IgD-negative memory B cell (primary cell): ENCODE measurements around the gene PIGV. TPM values are rescaled to one million over a fixed set of nuclear protein-coding genes. Genes with fewer than 3 reads are reported as not detected.

Experiments used
- H3K27ac Mint-ChIP-seq, 3 donors: one replicate each; pipeline ENCODE4 v1.8.0; 2020 to 2022; ENCODE audit warnings: mild to moderate bottlenecking in 3 of 3, mixed read lengths in 3 of 3, moderate library complexity in 1 of 3
- H3K27me3 Mint-ChIP-seq: one replicate; pipeline ENCODE4 v1.8.0; 2021; ENCODE audit warnings: mixed read lengths
- H3K36me3 Mint-ChIP-seq: one replicate; pipeline ENCODE4 v1.8.0; 2020; ENCODE audit warnings: mild to moderate bottlenecking, mixed read lengths
- H3K4me1 Mint-ChIP-seq, 3 donors: one replicate each; pipeline ENCODE4 v1.8.0; 2020 to 2022; ENCODE audit warnings: mixed read lengths in 3 of 3, mild to moderate bottlenecking in 1 of 3
- H3K4me3 Mint-ChIP-seq, 4 donors: one replicate each; pipeline ENCODE4 v1.8.0; 2020 to 2022; ENCODE audit warnings: mild to moderate bottlenecking in 4 of 4, mixed read lengths in 4 of 4, moderate library complexity in 3 of 4
- H3K9me3 Mint-ChIP-seq, 3 donors: one replicate each; pipeline ENCODE4 v1.8.0; 2020 to 2021; ENCODE audit warnings: mixed read lengths in 3 of 3, mild to moderate bottlenecking in 1 of 3
- polyA plus RNA-seq: library from polyadenylated mRNA; unstranded; fragments of 300-500 nt; fragmentation: Illumina TruSeq; gene quantifications from one replicate; pipeline ENCODE4 v1.2.3, GENCODE V29; 2021

PIGV gene
- polyA plus RNA-seq, 1 donor from 2014 or later: 10.6 TPM

DNA sequence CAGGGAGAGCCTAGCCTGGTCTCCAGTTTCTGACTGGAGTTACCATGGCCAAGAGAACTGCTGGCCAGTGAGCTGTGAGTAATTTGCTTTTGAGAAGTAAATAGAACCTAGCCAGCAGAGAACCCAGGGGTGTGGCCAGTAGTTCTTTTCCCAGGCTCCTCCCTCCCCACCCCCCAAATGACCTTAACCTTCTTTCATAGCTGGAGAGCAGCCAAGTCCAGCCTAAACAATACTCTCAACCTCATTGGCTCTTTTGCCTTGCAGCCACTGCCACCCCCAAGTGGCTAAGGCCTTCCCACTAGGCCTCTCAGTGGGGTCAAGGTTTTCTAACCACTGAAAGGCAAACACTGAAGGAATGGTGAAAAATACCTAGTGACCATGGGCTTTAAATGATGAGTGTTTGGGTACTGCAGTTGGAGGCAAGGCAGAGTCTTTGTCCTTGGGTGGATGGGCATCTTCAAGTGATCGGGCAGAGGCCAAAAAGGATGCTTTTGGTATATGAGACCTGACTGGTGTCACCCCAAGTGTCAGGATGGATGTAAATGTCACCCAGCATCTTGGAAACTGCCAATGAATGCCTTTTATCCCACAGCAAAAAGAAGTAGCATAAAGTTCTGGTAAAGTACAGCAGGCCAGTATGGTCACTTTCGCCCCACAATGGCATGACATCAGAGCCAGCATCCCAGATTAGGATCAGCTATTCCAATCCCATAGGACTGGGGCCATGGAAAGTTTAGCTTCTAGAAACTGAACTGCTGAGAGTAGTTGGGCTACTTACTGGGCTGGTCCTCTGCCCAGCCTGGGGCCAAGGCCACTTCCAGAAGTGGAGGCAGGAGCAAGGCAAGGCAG, 3.5 kb upstream of the PIGV start:
- H3K27me3 Mint-ChIP-seq: peaks cover 1% of the 10 kb centered on the region
- H3K4me1 Mint-ChIP-seq: peaks cover 24 to 56% (median 46%) of the 10 kb centered on the region in 3 donors
- peak overlapping the region in 1 of 4 donors; percentile 94 for H3K4me3 Mint-ChIP-seq
- H3K9me3 Mint-ChIP-seq: no peaks in the 10 kb centered on the region
- peaks cover 2% of the 10 kb centered on the region for H3K36me3 Mint-ChIP-seq
- H3K27ac Mint-ChIP-seq: peak overlapping the region in 1 of 3 donors; percentile 94

DNA sequence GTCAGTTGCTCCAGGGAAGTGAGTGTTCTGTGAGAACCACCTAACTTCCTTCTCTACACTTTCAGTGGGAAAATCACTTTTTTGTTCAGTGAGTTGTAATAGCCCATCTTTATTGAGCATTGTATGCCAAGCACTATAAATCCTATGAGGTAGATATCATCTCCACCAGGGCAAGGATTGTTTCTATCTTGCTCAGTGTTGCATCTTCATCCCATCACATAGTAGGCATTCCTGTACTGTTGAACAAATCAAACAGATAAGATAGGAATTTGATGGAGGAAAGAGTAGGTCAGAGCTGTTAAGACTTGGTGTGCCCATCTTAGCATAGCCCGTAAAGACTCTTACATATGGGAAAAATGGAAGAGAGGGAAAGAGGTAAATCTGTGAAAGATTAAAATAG, 2.9 kb upstream of the PIGV start:
- Mint-ChIP-seq H3K27ac (peak overlapping the region; percentile 90 to 94 (median 90)), H3K27me3 (peaks cover 1% of the 10 kb centered on the region), H3K4me1 (peaks cover 27 to 59% (median 51%) of the 10 kb centered on the region in 3 donors), H3K36me3 (peaks cover 2% of the 10 kb centered on the region), H3K9me3 (no peaks in the 10 kb centered on the region), H3K4me3 (peak overlapping the region in 1 of 4 donors; percentile 94)

DNA sequence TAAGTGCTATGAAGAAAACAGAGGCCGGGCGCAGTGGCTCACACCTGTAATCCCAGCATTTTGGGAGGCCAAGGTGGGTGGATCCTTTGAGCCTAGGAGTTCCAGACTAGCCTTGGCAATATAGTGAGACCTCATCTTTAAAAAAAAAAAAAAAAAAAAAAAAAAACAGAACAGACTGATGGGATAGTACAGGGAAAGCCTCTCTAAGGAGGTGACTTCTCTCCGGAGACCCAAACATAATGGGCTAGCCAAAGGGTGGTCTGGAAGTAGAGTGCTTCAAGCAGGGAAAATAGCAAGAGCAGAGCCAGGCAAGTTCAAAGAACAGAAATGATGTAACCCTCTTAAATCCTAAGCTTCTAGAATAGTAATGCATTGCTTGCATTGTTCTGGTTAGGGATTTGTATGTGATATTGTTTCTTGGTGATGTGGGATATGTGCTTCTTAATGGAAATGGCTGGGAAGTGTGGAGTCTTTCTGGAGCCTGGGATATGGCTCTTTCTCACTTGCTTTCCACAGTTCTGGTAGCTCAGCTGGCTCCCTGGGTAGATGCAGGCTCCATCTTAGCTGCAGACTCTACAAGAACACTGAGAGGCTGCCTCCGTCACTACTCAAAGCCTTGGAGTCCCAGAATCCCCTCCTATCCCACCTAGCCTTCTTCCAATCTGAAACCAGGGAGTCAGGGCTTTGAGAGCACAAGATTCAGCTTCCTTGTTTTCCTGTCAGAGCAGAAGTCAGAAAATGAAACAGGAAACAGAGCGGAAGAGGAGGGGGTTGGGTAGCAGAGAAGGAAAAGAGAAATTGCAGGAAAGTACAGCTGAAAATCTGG, 1.9 kb upstream of the PIGV start:
- Mint-ChIP-seq H3K4me1 (peaks cover 27 to 60% (median 54%) of the 10 kb centered on the region in 3 donors), H3K36me3 (peaks cover 2% of the 10 kb centered on the region), H3K27ac (peak overlapping the region; percentile 94 to 99 (median 97)), H3K27me3 (peaks cover 1% of the 10 kb centered on the region), H3K9me3 (no peaks in the 10 kb centered on the region), H3K4me3 (peak overlapping the region; percentile 94 to 99 (median 98))

DNA sequence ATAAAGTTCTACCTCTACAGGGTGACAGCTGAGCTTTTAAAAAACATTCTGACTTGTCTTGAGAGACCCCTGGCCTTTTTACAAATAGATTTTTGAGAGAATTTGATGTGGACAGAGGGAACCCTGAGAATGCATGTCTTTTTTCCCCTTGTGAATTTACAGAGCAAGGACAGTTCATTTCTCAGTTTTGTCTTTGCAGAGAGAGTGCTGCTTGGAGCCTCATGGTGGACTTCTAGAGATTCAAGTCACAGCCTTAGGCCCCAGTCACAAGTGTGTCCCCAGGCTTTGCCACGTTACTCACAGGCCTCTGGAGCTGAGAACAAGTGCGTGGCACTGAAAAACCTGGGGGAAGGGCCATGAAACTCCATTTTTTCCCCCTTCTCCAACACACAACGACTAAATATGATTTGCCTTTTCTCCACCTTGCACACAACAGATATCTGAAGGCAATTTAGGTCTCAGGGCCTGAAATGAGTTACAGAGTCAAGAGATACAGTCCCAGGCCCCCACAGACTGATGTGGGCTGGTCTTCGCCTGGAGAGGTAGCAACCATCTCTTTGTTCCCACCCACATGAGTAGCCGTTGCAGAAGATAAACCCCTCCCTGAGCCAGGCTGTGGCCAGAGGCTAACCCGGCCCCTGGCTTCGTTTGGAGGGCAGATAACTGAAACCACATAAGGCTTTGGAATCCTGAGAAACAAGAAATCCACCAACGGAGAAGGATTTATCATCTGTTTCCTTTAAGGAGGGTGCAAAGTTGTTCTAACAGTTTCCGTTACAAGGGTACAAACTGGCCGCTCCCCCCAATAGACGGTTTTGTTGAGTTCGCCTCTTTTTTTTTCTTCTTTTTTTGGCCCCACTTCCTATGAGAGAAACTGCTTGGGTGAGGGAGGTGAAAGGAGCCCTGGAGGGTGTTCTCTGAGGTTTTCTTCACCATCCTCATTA, 1.0 kb upstream of the PIGV start:
- peaks cover 4% of the 10 kb centered on the region for H3K36me3 Mint-ChIP-seq
- no peaks in the 10 kb centered on the region for H3K9me3 Mint-ChIP-seq
- H3K27me3 Mint-ChIP-seq: peaks cover 1% of the 10 kb centered on the region
- H3K4me3 Mint-ChIP-seq: peak overlapping the region; percentile 94 to 99 (median 98)
- peak overlapping the region; percentile 94 to 99 (median 97) for H3K27ac Mint-ChIP-seq
- peaks cover 29 to 60% (median 51%) of the 10 kb centered on the region in 3 donors for H3K4me1 Mint-ChIP-seq

DNA sequence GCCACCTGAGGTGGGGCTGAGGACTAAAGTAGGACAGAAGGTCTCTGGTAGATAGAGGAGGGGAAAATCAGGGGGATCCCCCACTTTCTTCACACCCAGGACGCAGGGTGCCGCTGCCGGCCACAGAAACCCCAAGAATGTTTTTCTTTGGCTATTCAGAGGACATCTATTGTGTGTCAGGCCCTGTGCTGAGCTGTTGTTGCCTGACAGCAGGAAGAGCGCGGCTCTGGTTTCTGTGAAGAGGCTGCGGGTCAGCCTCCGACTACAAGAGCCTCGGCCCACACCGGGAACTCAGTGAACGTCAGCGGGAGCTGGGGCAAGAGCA, 407 bp upstream of the PIGV start:
- Mint-ChIP-seq H3K27me3 (peaks cover 1% of the 10 kb centered on the region), H3K27ac (peak overlapping the region; percentile 94 to 99 (median 97)), H3K36me3 (peaks cover 4% of the 10 kb centered on the region), H3K4me1 (peaks cover 29 to 57% (median 48%) of the 10 kb centered on the region in 3 donors), H3K9me3 (no peaks in the 10 kb centered on the region), H3K4me3 (peak overlapping the region; percentile 94 to 99 (median 98))

DNA sequence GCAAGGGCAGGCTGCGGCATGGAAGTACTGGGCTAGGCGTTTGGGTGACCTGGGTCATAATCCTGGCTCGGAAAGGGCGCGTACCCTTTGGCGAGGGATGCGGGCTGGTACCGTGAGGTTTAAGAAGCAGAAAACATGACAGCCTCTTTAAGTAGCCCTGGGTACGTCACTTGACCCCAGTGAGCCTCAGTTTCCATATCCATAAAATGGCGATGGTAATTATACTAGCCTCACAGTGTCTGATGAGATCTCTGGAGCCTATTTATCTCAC, 700 bp downstream of the PIGV start:
- peaks cover 6% of the 10 kb centered on the region for H3K36me3 Mint-ChIP-seq
- peak overlapping the region; percentile 94 to 99 (median 97) for H3K27ac Mint-ChIP-seq
- peak overlapping the region; percentile 94 to 99 (median 98) for H3K4me3 Mint-ChIP-seq
- H3K9me3 Mint-ChIP-seq: no peaks in the 10 kb centered on the region
- peaks cover 29 to 47% (median 45%) of the 10 kb centered on the region in 3 donors for H3K4me1 Mint-ChIP-seq
- H3K27me3 Mint-ChIP-seq: peaks cover 1% of the 10 kb centered on the region

DNA sequence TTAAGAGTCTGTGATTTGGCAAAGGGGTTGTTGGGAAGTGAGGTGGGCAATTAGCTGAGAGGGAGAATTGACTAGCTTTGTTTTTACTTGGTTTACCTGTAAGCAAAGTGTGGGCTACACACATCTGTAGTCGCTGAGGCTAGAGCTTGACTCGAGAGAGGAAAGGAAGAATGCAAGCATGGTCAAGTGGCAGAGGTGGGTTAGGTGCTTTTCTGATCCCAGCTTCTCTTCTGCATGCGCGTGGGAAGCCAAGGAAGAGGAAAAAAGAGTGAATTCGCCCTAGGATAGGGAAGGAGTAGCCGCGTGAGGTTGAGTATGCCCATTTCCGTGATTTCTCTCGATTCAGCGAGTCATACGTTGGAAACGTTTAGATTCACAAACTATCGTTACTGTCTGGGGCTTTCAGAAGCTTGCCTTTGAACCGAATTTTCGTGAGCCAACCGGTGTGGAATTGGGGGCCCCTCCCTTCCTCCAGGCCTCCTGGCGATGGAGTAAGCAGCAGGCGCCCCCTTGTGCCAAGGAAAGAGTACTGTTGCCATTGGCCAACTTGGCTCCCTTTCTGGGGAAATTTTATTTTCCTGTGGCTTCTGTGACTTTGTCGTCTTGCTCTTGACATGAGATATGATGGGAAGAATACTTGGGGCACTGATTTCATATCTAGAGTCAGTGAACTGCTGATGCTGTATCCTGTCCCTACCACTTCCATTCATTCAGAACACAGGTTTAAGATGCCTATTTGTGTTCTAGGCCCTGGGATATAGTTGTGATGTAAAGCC, 1.3 kb downstream of the PIGV start:
- Mint-ChIP-seq H3K4me1 (peaks cover 27 to 47% (median 42%) of the 10 kb centered on the region in 3 donors), H3K4me3 (peak overlapping the region; percentile 94 to 99 (median 98)), H3K27me3 (peaks cover 1% of the 10 kb centered on the region), H3K9me3 (no peaks in the 10 kb centered on the region), H3K27ac (peak overlapping the region; percentile 58 to 99 (median 94)), H3K36me3 (peaks cover 8% of the 10 kb centered on the region)

DNA sequence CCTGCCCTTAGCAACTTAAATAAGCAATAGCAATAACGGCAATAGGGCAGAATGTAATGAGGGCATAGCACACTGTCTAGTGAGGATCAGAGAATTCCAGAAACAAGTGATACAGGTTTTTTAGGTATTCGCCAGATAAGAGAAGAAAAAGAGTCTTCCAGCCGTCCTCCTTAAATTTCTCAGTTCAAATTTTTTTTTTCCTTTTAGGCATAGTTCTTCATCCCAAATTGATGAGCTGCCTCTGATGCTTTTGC, 1.8 kb downstream of the PIGV start:
- peaks cover 27 to 47% (median 42%) of the 10 kb centered on the region in 3 donors for H3K4me1 Mint-ChIP-seq

DNA sequence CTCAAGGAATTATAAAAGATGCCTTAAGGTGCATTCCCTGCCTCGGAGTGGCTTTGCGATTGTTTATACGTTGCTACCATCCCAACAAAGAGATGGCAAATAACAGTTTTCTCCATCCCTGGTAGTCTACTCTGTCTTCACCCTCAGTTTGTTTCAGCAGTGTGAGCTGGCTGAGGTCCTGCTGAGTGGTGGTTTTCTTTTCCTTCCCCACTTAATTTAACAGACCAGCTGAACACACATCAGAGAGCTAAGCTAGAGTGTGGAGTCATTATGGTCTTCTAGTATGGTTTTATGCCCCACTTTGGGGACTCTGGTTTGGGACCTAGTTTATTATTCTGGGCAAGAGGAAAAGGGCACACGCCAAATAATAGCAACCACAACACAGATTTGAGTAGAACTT, 2.2 kb downstream of the PIGV start:
- Mint-ChIP-seq H3K4me1 (peaks cover 27 to 44% (median 39%) of the 10 kb centered on the region in 3 donors), H3K27me3 (peaks cover 1% of the 10 kb centered on the region), H3K9me3 (no peaks in the 10 kb centered on the region), H3K4me3 (peak overlapping the region in 1 of 4 donors; percentile 94), H3K27ac (peak overlapping the region in 1 of 3 donors; percentile 94), H3K36me3 (peaks cover 13% of the 10 kb centered on the region)

More for the DNA sequence above, 1.8 kb downstream of the PIGV start:
- peaks cover 13% of the 10 kb centered on the region for H3K36me3 Mint-ChIP-seq
- H3K9me3 Mint-ChIP-seq: no peaks in the 10 kb centered on the region
- peak overlapping the region in 2 of 4 donors; percentile 94 to 99 for H3K4me3 Mint-ChIP-seq
- peak overlapping the region in 1 of 3 donors; percentile 94 for H3K27ac Mint-ChIP-seq
- peaks cover 1% of the 10 kb centered on the region for H3K27me3 Mint-ChIP-seq

DNA sequence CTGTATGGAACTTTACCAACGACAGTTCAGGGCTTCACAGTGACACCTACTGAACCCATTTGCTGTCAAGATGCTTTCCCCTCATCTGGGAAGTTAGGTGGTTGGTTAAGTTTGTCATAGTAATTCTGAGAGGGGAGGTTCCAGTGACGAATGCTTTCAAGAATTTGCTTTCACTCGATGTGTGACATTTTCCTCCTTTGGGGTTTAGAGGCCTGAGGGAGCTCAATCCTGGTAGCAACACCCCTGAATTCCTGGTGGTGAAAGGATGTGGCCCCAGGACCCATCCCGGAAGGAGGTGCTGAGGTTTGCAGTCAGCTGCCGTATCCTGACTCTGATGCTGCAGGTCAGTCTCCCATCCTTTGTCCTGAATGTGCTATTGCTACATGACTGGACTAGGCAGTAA, 2.8 kb downstream of the PIGV start:
- peak overlapping the region in 1 of 3 donors; percentile 94 for H3K27ac Mint-ChIP-seq
- peaks cover 1% of the 10 kb centered on the region for H3K27me3 Mint-ChIP-seq
- peaks cover 24 to 38% (median 34%) of the 10 kb centered on the region in 3 donors for H3K4me1 Mint-ChIP-seq
- H3K9me3 Mint-ChIP-seq: no peaks in the 10 kb centered on the region
- H3K36me3 Mint-ChIP-seq: peaks cover 13% of the 10 kb centered on the region
- H3K4me3 Mint-ChIP-seq: peak overlapping the region in 1 of 4 donors; percentile 61

DNA sequence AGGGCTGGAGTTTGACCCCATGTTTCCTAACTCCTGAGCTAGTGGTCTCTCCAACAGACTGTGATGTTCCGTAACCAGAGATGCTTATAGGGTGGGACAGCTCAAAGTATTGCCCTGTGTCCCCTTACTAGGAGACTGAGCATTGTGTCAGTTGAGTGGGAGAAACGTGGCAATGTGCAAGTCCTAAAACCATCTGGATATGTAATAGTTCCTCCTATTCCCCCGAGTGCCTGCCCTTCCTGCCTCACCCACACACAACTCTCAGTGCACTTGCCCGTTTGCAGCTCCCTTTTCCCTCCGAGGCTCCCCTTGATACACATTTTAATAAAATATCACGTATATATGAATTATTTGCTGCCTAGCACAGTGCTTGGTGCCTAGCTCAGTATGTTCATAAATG, 3.4 kb downstream of the PIGV start:
- H3K36me3 Mint-ChIP-seq: peaks cover 13% of the 10 kb centered on the region
- H3K4me1 Mint-ChIP-seq: peaks cover 18 to 32% (median 28%) of the 10 kb centered on the region in 3 donors
- H3K27me3 Mint-ChIP-seq: peaks cover 1% of the 10 kb centered on the region

DNA sequence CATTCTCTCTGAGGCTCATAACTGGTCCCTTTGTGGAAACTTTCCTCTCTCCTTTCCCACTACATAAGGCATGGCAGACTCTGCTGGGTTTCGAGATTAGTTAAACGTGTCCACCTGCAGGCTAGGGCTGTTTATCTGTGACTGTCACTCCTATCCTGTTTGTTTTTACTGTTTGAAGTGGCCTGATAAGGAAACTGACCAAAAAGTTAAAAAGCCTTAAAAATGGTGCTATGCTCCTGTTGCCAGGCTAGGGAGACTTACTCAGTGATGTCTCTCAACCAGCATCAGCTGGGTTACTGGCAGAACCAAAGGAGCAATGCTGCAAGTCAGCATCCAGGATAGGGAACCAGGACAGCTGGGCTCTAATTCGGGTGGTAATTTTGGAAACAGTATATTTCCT, 3.9 kb downstream of the PIGV start:
- Mint-ChIP-seq H3K4me3 (peak overlapping the region in 1 of 4 donors; percentile 61), H3K27ac (no peak overlapping the region), H3K36me3 (peaks cover 13% of the 10 kb centered on the region), H3K9me3 (no peaks in the 10 kb centered on the region), H3K27me3 (peaks cover 1% of the 10 kb centered on the region), H3K4me1 (peaks cover 13 to 27% (median 24%) of the 10 kb centered on the region in 3 donors)

More for the DNA sequence above, 3.4 kb downstream of the PIGV start:
- Mint-ChIP-seq H3K9me3 (no peaks in the 10 kb centered on the region), H3K4me3 (peak overlapping the region in 1 of 4 donors; percentile 61), H3K27ac (no peak overlapping the region)

DNA sequence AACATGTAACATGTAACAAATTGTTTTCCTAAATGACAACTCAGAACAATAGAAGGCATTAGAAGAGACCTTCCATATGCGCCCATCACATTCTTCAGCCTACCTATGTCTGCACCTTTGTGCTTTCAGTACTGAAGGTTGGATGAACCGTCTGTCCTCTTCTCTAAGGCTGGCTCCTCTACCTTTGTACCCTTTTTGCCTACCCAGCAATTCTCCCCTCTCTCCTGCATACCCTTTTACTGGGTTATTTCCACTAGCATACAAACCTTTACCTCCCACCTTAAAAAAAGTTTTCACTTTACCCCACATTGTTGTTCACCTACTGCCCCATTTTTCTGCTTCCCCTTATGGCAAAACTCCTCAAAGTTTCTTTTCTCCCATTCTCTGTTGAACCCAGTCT, 5.2 kb downstream of the PIGV start:
- H3K9me3 Mint-ChIP-seq: no peaks in the 10 kb centered on the region
- no peak overlapping the region for H3K27ac Mint-ChIP-seq
- H3K4me1 Mint-ChIP-seq: peaks cover 9 to 19% (median 17%) of the 10 kb centered on the region in 3 donors
- H3K4me3 Mint-ChIP-seq: peak overlapping the region in 1 of 4 donors; percentile 48
- no peaks in the 10 kb centered on the region for H3K27me3 Mint-ChIP-seq
- H3K36me3 Mint-ChIP-seq: peaks cover 13% of the 10 kb centered on the region

DNA sequence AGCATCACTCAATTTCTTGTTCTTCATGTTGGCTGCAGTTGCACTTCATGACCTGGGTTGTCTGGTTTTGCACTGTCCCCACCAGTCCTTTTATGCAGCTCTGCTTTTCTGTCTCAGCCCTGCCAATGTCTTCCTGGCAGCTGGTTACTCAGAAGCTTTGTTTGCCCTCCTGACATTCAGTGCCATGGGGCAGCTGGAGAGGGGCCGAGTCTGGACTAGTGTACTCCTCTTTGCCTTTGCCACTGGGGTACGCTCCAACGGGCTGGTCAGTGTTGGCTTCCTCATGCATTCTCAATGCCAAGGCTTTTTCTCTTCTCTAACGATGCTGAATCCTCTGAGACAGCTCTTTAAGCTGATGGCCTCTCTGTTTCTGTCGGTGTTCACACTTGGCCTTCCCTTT, 6.6 kb downstream of the PIGV start:
- H3K4me3 Mint-ChIP-seq: no peak overlapping the region
- H3K9me3 Mint-ChIP-seq: no peaks in the 10 kb centered on the region
- H3K4me1 Mint-ChIP-seq: peaks cover 3 to 12% (median 10%) of the 10 kb centered on the region in 3 donors
- H3K27me3 Mint-ChIP-seq: no peaks in the 10 kb centered on the region
- H3K36me3 Mint-ChIP-seq: peaks cover 11% of the 10 kb centered on the region
- no peak overlapping the region for H3K27ac Mint-ChIP-seq
